SU-DHL-6 (cell line): ENCODE measurements around the gene ALDH4A1.

ENCODE experiments used
- CTCF ChIP-seq: fragments of 200-600 bp; sonication (generic); IDR thresholded peaks from one replicate; pipeline ENCODE4 v1.5.1; 2017; ENCODE audit warnings: antibody characterized with exemption, mild to moderate bottlenecking, low read length, moderate library complexity; ENCODE audit not compliant: insufficient read depth, poor library complexity, severe bottlenecking
- EZH2phosphoT487 ChIP-seq: fragments of 200-600 bp; sonication (generic), shearing (Covaris generic); conservative IDR thresholded peaks from 2 replicates; pipeline ENCODE4 v1.6.1; 2018; ENCODE audit warnings: mild to moderate bottlenecking, antibody characterized with exemption, low read length, moderate library complexity, mixed read lengths

DNA sequence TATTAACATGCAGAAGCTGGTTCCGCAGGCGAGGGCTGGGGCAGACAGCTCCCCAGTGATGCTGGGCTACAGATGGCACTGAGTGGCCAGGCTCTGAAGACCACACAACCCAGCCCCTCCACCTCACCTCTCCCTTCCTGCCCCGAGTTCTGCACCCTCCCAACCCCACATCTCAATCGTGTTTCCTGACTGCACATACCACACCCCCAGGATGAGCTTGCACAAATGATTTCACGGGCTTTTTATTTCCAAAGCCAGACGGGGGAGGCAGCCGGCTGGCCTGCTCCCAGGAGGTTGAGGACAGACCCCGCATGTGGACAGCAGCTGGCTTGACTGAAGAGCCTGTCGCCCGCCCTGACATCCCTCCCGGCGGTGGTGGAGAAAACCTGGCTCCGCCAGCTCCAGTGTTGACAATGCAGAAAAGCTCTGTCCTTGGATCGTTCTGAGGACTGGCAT is 21.4 kb upstream of the ALDH4A1 start:
- no peak for TF ChIP-seq CTCF
- no peak for TF ChIP-seq EZH2phosphoT487
